ENCODE results near the gene PCDHB5.

DNA sequence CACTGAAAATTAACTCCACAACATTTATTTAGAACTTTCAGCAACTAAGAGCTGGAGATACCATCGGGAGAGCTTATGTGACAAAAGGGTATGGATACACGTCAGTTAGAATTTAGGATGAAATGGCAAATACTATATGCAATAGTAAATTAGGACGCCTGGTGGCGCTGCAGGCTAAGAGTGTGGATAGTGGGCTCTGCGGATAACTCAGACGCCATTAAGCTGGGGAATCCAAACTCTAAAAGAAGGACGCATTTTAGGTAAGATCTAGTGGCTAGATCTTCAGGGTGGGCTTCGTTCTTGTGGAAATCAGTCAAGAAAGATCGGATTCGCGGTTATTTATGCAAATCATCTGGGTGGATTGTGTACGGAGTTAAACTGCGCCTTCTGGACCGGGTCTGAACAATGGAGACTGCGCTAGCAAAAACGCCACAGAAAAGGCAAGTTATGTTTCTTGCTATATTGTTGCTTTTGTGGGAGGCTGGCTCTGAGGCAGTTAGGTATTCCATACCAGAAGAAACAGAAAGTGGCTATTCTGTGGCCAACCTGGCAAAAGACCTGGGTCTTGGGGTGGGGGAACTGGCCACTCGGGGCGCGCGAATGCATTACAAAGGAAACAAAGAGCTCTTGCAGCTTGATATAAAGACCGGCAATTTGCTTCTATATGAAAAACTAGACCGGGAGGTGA is at the start of gene PCDHB5:
- TF ChIP-seq EZH2 (IDR thresholded peaks at IDR 0.05; ENCODE audit: insufficient read depth, poor library complexity, severe bottlenecking) (no peak), EZH2phosphoT487 (IDR thresholded peaks at IDR 0.05; ENCODE audit: insufficient read depth, low read depth) (no peak)

All from GM23248 (cell line).